ENCODE measurements around the gene NEURL4.

DNA sequence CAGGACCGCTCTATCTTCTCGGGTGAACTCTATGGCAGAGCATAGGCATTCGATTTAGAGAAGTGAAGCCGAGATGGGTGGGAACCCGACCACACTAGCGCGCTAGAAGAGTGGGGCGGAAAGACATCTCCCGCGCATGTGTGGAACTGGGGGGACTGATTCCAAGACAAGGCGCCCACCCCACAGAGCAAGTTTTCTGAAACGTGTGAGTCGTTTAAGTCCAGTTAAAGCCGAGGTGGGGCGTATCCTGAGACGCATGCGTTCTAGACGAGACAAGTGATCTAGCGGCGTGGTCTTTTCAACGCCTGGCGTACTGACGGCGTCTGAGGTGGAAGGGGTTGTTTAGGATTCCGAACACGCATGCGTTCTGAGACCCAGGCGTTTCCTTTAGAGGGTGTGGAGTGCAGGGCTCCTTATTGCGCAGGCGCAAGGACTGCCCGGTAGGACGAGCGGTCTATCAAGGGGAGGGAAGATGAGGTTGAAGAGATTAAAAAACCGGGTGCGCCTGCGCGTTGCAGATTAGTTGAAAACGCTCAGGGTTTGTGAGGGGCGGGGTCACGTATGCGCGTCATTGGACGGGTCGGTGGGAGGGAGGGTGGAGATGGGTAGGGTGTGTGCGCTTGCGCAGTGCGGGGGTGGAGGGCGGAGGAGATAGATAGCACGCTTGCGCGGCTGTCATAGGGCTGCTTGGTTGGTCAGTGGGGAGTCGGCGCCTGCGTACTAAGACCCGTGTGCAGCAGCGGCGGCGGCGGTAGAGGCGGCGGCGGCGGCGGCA lies 22.0 kb downstream of the NEURL4 start, which contains the start of gene EIF5A:
- TF ChIP-seq, protein P1, sequence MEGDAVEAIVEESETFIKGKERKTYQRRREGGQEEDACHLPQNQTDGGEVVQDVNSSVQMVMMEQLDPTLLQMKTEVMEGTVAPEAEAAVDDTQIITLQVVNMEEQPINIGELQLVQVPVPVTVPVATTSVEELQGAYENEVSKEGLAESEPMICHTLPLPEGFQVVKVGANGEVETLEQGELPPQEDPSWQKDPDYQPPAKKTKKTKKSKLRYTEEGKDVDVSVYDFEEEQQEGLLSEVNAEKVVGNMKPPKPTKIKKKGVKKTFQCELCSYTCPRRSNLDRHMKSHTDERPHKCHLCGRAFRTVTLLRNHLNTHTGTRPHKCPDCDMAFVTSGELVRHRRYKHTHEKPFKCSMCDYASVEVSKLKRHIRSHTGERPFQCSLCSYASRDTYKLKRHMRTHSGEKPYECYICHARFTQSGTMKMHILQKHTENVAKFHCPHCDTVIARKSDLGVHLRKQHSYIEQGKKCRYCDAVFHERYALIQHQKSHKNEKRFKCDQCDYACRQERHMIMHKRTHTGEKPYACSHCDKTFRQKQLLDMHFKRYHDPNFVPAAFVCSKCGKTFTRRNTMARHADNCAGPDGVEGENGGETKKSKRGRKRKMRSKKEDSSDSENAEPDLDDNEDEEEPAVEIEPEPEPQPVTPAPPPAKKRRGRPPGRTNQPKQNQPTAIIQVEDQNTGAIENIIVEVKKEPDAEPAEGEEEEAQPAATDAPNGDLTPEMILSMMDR (IDR thresholded peaks at IDR 0.05; ENCODE audit: low read depth, low read length), result no peak
- TF ChIP-seq POLR2A (IDR thresholded peaks at IDR 0.05; ENCODE audit: extremely low read depth, insufficient read length) (peak; percentile 58), MYC (IDR thresholded peaks at IDR 0.05; ENCODE audit: low read depth, low read length) (peak; percentile 60)

Measured in NB4 (cell line).